AG08395 (cell line): ENCODE data around the gene DDC.
"Not testable (repeated sequence)": the region's sequence is repeated elsewhere in the genome, so short reads cannot be mapped to it uniquely, and the experiment has no call there.

Experiments
- DNase-seq: peaks from one replicate; pipeline ENCODE4 v3.0.0; 2012; ENCODE audit warnings: mixed read lengths, low spot score

The DDC gene

GRCh38 chr7:50486512-50486911 lies 78.7 kb downstream of the DDC start:
- no peak for DNase-seq

GRCh38 chr7:50481867-50482266 lies 83.3 kb downstream of the DDC start:
- no peak for DNase-seq

- DNase-seq = no peak
Measured at GRCh38 chr7:50480797-50481196, 84.4 kb downstream of the DDC start.

GRCh38 chr7:50479743-50480517 lies 85.3 kb downstream of the DDC start:
- DNase-seq = no peak

- DNase-seq = no peak
Measured at GRCh38 chr7:50477640-50478039, 87.6 kb downstream of the DDC start.

GRCh38 chr7:50476953-50477625 lies 88.1 kb downstream of the DDC start:
- DNase-seq = no peak

- DNase-seq = no peak
Measured at GRCh38 chr7:50475340-50475739, 89.9 kb downstream of the DDC start.

GRCh38 chr7:50474382-50475160 lies 90.6 kb downstream of the DDC start:
- no peak for DNase-seq

GRCh38 chr7:50473531-50473930 lies 91.7 kb downstream of the DDC start:
- DNase-seq = no peak

GRCh38 chr7:50472427-50472826 lies 92.8 kb downstream of the DDC start:
- DNase-seq = no peak

GRCh38 chr7:50471970-50472369 lies 93.2 kb downstream of the DDC start:
- DNase-seq = no peak

- no peak for DNase-seq
Measured at GRCh38 chr7:50470250-50471163, 94.7 kb downstream of the DDC start.

- DNase-seq = no peak
Measured at GRCh38 chr7:50469181-50469580, 96.0 kb downstream of the DDC start.

- peak; percentile 83 for DNase-seq
Measured at GRCh38 chr7:50467817-50468610, 97.2 kb downstream of the DDC start.

- no peak for DNase-seq
Measured at GRCh38 chr7:50466815-50467585, 98.2 kb downstream of the DDC start.

GRCh38 chr7:50463035-50463434 lies 102.2 kb downstream of the DDC start:
- DNase-seq = no peak

GRCh38 chr7:50462361-50462760 lies 102.8 kb downstream of the DDC start:
- DNase-seq = no peak

GRCh38 chr7:50461695-50462094 lies 103.5 kb downstream of the DDC start:
- DNase-seq = no peak

- not testable (repeated sequence) for DNase-seq
Measured at GRCh38 chr7:50459183-50459582, 106.0 kb downstream of the DDC start.

- not testable (repeated sequence) for DNase-seq
Measured at GRCh38 chr7:50458651-50459050, 106.6 kb downstream of the DDC start.
